SK-N-SH (cell line): ENCODE results near the gene PCMT1. TPM values are rescaled to one million over a fixed set of nuclear protein-coding genes. Genes with fewer than 3 reads are reported as not detected.

Source experiments
- CTCF ChIA-PET: fragments of 300-600, 350-600 bp; formaldehyde crosslinking; extraction: SDS; loops from one replicate; lab custom pipeline; 2021; lab: Yijun Ruan, JAX
- POLR2A ChIA-PET: fragments of 350-600 bp; sonication (Branson Sonifier 250); formaldehyde crosslinking; extraction: SDS; loops from one replicate; lab custom pipeline; 2020; ENCODE audit warnings: antibody characterized with exemption, inconsistent platforms; lab: Yijun Ruan, JAX
- DNase-seq: peaks from one replicate; pipeline ENCODE4 v3.0.0; 2012
- H2AFZ ChIP-seq: fragments of 200-600 bp; sonication (generic); 2 replicates; pipeline ENCODE4 v1.8.1; 2016; ENCODE audit warnings: antibody characterized with exemption, mild to moderate bottlenecking, low read depth
- H3F3A ChIP-seq: fragments of 200-600 bp; sonication (generic); replicated peaks from 2 replicates; pipeline ENCODE3; 2016; ENCODE audit warnings: antibody characterized with exemption, mild to moderate bottlenecking; ENCODE audit not compliant: insufficient read depth
- H3K27ac ChIP-seq, 2 experiments: fragments of 200-500 bp in 1 of 2; fragments of 200-600 bp in 1 of 2; sonication (Bioruptor generic) in 1 of 2; sonication (generic), shearing (Covaris generic) in 1 of 2; 2 replicates each; pipeline versions ENCODE4 v1.5.1 to v1.6.1; 2014 to 2016; ENCODE audit warnings: low read depth in 2 of 2, inconsistent platforms in 1 of 2, low read length in 1 of 2, mild to moderate bottlenecking in 1 of 2, mixed read lengths in 1 of 2
- H3K27me3 ChIP-seq: fragments of 200-600 bp; sonication (generic), shearing (Covaris generic); 2 replicates; pipeline ENCODE4 v1.6.1; 2016; ENCODE audit warnings: mixed run types; ENCODE audit not compliant: insufficient read depth
- H3K36me3 ChIP-seq, 2 experiments: fragments of 200-500 bp in 1 of 2; fragments of 200-600 bp in 1 of 2; sonication (Bioruptor generic) in 1 of 2; sonication (generic) in 1 of 2; replicated peaks in 1 of 2; 2 replicates each; pipeline versions ENCODE3 to v1.5.1; 2014 to 2016; ENCODE audit warnings: low read length in 1 of 2, mild to moderate bottlenecking in 1 of 2; ENCODE audit not compliant: insufficient read depth in 2 of 2, control insufficient read depth in 1 of 2
- H3K4me1 ChIP-seq, 2 experiments: fragments of 200-500 bp in 1 of 2; fragments of 200-600 bp in 1 of 2; sonication (Bioruptor generic) in 1 of 2; sonication (generic), shearing (Covaris generic) in 1 of 2; 2 replicates each; pipeline versions ENCODE4 v1.5.1 to v1.6.1; 2014 to 2016; ENCODE audit warnings: low read depth in 1 of 2, low read length in 1 of 2, mixed run types in 1 of 2; ENCODE audit not compliant: insufficient read depth in 2 of 2, control insufficient read depth in 1 of 2
- H3K4me2 ChIP-seq: fragments of 200-600 bp; sonication (generic), shearing (Covaris generic); 2 replicates; pipeline ENCODE4 v1.6.1; 2017; ENCODE audit warnings: mixed run types
- H3K4me3 ChIP-seq, 2 experiments: fragments of 200-500 bp in 1 of 2; fragments of 200-600 bp in 1 of 2; sonication (Bioruptor generic) in 1 of 2; sonication (generic), shearing (Covaris generic) in 1 of 2; 2 replicates each; pipeline versions ENCODE4 v1.5.1 to v1.8.1; 2014 to 2016; ENCODE audit warnings: low read depth in 2 of 2, inconsistent platforms in 1 of 2, low read length in 1 of 2, mild to moderate bottlenecking in 1 of 2, mixed read lengths in 1 of 2, moderate library complexity in 1 of 2
- H3K79me2 ChIP-seq: fragments of 200-600 bp; sonication (generic); 2 replicates; pipeline ENCODE4 v1.8.1; 2017; ENCODE audit warnings: mild to moderate bottlenecking; ENCODE audit not compliant: insufficient read depth
- H3K9ac ChIP-seq: fragments of 200-600 bp; sonication (generic); 2 replicates; pipeline ENCODE4 v1.6.1; 2017; ENCODE audit warnings: mixed run types
- H3K9me2 ChIP-seq: fragments of 200-600 bp; sonication (generic); 2 replicates; pipeline ENCODE4 v1.6.1; 2017; ENCODE audit warnings: mixed run types
- H3K9me3 ChIP-seq: fragments of 200-600 bp; sonication (generic); 2 replicates; pipeline ENCODE4 v1.6.1; 2017; ENCODE audit warnings: mixed run types, mild to moderate bottlenecking, moderate library complexity
- H4K20me1 ChIP-seq: fragments of 200-600 bp; sonication (generic); 2 replicates; pipeline ENCODE4 v1.6.1; 2017; ENCODE audit warnings: mild to moderate bottlenecking, mixed run types; ENCODE audit not compliant: insufficient read depth
- CHD2 ChIP-seq: fragments of 150-350 bp; IDR thresholded peaks from 2 replicates; pipeline ENCODE4 v1.6.1; 2018; ENCODE audit warnings: low read length; ENCODE audit not compliant: partially characterized antibody
- EP300 ChIP-seq, 2 experiments: IDR thresholded peaks; 2 replicates each; pipeline versions ENCODE4 v1.4.0 to v1.6.1; 2012; ENCODE audit warnings: borderline replicate concordance in 1 of 2, low read depth in 1 of 2, low read length in 1 of 2
- FOXJ3 ChIP-seq: sonication (generic); formaldehyde crosslinking; IDR thresholded peaks from 2 replicates; pipeline ENCODE4 v1.5.1; 2020; ENCODE audit warnings: mild to moderate bottlenecking, missing genetic modification reagents
- GABPA ChIP-seq: IDR thresholded peaks from 2 replicates; pipeline ENCODE4 v1.4.0; 2012; ENCODE audit warnings: low read depth, mild to moderate bottlenecking
- GATA2 ChIP-seq: sonication (generic); formaldehyde crosslinking; IDR thresholded peaks from 2 replicates; pipeline ENCODE4 v1.5.0; 2020; ENCODE audit warnings: mild to moderate bottlenecking, missing genetic modification reagents
- JUND ChIP-seq: IDR thresholded peaks from 2 replicates; pipeline ENCODE4 v1.4.0; 2012
- NRF1 ChIP-seq: IDR thresholded peaks from 2 replicates; pipeline ENCODE4 v1.6.1; 2012; ENCODE audit warnings: low read depth, mild to moderate bottlenecking, low read length
- RFX5 ChIP-seq: IDR thresholded peaks from 2 replicates; pipeline ENCODE4 v1.6.1; 2012; ENCODE audit warnings: mild to moderate bottlenecking, improper control_type of control experiment, low read length
- RXRA ChIP-seq: IDR thresholded peaks from 2 replicates; pipeline ENCODE4 v1.4.0; 2012; ENCODE audit warnings: low read depth, mild to moderate bottlenecking, borderline replicate concordance
- SIN3A ChIP-seq: IDR thresholded peaks from 2 replicates; pipeline ENCODE4 v1.6.1; 2012; ENCODE audit warnings: low read depth, mild to moderate bottlenecking, low read length, moderate library complexity, borderline replicate concordance
- TCF12 ChIP-seq: IDR thresholded peaks from 2 replicates; pipeline ENCODE4 v1.4.0; 2012
- WGBS: methylation state at CpG from one replicate; pipeline ENCODE4 v1.1.6; 2017; ENCODE audit warnings: low lambda C conversion rate; 5-methylcytosine and 5-hydroxymethylcytosine counted together
- polyA plus RNA-seq, 3 experiments: library from polyadenylated mRNA; depleted of rRNA; stranded (reverse); fragments of >200 nt; gene quantifications; 2 replicates each; pipeline ENCODE4 v1.2.3, GENCODE V29; 2012
- TF ChIP-seq, protein P1 (sequence below): IDR thresholded peaks from 2 replicates; pipeline ENCODE4 v1.4.0; 2012; ENCODE audit warnings: low read depth, borderline replicate concordance
- TF ChIP-seq, protein P2 (sequence below): IDR thresholded peaks from 2 replicates; pipeline ENCODE4 v1.6.1; 2012; ENCODE audit warnings: mild to moderate bottlenecking, low read depth, low read length, moderate library complexity
- TF ChIP-seq, protein P3 (sequence below): IDR thresholded peaks from 2 replicates; pipeline ENCODE4 v1.4.0; 2012; ENCODE audit warnings: low read depth
- TF ChIP-seq, protein P4 (sequence below): IDR thresholded peaks from 2 replicates; pipeline ENCODE4 v1.4.0; 2012; ENCODE audit warnings: low read depth, borderline replicate concordance

The PCMT1 gene
- polyA plus RNA-seq, 1 of the 3 experiments (the other 2 are of a cell fraction), result 190 TPM

DNA sequence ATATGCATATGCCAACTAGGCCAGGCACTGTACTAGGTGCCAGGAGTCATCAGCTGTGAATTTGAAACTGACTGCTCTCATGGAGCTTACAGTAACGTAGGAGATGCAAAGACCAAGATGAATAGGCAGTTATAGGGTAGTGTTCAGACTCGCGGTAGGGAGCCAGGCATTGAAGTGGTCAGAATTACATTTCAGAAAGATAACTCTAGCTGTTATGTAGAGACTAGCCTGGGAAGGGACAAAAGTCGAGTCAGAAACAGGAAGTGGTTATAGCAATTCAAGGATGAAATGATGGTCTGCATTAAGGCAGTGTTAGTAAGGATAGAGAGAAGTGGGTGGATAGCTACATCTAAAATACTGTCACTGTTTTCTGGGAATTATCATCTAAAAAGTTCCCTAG, 56.6 kb downstream of the PCMT1 start:
- H3K9me3 ChIP-seq, result no peaks in the 10 kb centered on the region
- TF ChIP-seq FOXJ3 (CRISPR knock-in tag), result no peak
- no peak for TF ChIP-seq EP300 (IDR thresholded peaks at IDR 0.05; ENCODE audit: borderline replicate concordance in 1 of 2, low read depth in 1 of 2, low read length in 1 of 2)
- no peak for TF ChIP-seq NRF1
- no peak for TF ChIP-seq TCF12
- TF ChIP-seq, protein P1, sequence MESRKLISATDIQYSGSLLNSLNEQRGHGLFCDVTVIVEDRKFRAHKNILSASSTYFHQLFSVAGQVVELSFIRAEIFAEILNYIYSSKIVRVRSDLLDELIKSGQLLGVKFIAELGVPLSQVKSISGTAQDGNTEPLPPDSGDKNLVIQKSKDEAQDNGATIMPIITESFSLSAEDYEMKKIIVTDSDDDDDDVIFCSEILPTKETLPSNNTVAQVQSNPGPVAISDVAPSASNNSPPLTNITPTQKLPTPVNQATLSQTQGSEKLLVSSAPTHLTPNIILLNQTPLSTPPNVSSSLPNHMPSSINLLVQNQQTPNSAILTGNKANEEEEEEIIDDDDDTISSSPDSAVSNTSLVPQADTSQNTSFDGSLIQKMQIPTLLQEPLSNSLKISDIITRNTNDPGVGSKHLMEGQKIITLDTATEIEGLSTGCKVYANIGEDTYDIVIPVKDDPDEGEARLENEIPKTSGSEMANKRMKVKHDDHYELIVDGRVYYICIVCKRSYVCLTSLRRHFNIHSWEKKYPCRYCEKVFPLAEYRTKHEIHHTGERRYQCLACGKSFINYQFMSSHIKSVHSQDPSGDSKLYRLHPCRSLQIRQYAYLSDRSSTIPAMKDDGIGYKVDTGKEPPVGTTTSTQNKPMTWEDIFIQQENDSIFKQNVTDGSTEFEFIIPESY, result no peak
- TF ChIP-seq, protein P2, sequence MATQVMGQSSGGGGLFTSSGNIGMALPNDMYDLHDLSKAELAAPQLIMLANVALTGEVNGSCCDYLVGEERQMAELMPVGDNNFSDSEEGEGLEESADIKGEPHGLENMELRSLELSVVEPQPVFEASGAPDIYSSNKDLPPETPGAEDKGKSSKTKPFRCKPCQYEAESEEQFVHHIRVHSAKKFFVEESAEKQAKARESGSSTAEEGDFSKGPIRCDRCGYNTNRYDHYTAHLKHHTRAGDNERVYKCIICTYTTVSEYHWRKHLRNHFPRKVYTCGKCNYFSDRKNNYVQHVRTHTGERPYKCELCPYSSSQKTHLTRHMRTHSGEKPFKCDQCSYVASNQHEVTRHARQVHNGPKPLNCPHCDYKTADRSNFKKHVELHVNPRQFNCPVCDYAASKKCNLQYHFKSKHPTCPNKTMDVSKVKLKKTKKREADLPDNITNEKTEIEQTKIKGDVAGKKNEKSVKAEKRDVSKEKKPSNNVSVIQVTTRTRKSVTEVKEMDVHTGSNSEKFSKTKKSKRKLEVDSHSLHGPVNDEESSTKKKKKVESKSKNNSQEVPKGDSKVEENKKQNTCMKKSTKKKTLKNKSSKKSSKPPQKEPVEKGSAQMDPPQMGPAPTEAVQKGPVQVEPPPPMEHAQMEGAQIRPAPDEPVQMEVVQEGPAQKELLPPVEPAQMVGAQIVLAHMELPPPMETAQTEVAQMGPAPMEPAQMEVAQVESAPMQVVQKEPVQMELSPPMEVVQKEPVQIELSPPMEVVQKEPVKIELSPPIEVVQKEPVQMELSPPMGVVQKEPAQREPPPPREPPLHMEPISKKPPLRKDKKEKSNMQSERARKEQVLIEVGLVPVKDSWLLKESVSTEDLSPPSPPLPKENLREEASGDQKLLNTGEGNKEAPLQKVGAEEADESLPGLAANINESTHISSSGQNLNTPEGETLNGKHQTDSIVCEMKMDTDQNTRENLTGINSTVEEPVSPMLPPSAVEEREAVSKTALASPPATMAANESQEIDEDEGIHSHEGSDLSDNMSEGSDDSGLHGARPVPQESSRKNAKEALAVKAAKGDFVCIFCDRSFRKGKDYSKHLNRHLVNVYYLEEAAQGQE, result no peak
- TF ChIP-seq, protein P3, sequence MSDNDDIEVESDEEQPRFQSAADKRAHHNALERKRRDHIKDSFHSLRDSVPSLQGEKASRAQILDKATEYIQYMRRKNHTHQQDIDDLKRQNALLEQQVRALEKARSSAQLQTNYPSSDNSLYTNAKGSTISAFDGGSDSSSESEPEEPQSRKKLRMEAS, result no peak
- TF ChIP-seq, protein P4, sequence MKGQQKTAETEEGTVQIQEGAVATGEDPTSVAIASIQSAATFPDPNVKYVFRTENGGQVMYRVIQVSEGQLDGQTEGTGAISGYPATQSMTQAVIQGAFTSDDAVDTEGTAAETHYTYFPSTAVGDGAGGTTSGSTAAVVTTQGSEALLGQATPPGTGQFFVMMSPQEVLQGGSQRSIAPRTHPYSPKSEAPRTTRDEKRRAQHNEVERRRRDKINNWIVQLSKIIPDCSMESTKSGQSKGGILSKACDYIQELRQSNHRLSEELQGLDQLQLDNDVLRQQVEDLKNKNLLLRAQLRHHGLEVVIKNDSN, result no peak
- no peak for TF ChIP-seq RFX5
- no peak for TF ChIP-seq GATA2 (CRISPR knock-in tag)
- TF ChIP-seq GABPA, result no peak
- no peak for TF ChIP-seq SIN3A
- TF ChIP-seq JUND, result no peak
- TF ChIP-seq RXRA, result no peak
- TF ChIP-seq CHD2, result no peak
- TF ChIP-seq, all 33 proteins: peak for 0
- Histone ChIP-seq H3K9me2 (no peaks in the 10 kb centered on the region), H3K27me3 (no peaks in the 10 kb centered on the region), H4K20me1 (no peaks in the 10 kb centered on the region), H3K4me3 (no peak overlapping the region), H3K79me2 (no peaks in the 10 kb centered on the region), H3K9ac (no peak overlapping the region), H3K36me3 (peaks cover 6 to 16% of the 10 kb centered on the region in 2 experiments), H3K4me2 (no peak overlapping the region), H3K27ac (no peak overlapping the region), H2AFZ (no peak overlapping the region), H3K4me1 (no peaks in the 10 kb centered on the region), H3F3A (peaks cover 9% of the 10 kb centered on the region)
- POLR2A ChIA-PET, result interaction anchor here (1.2 kb wide), 1 partner anchor 8 kb away, joined by 3 read pairs; no protein-coding TSS in a partner anchor
- WGBS, result 84% methylated on average over 4 of the region's 4 CpGs
- DNase-seq, result no peak
- CTCF ChIA-PET, result interaction anchor here (0.5 to 1.0 kb wide), 2 partner anchors 9 to 800 kb away, joined by 3 read pairs; no protein-coding TSS in a partner anchor
